G401 (cell line): ENCODE measurements around the gene SALL4. TPM values are rescaled to one million over a fixed set of nuclear protein-coding genes. Genes with fewer than 3 reads are reported as not detected.
"Not testable (repeated sequence)": the region's sequence is repeated elsewhere in the genome, so short reads cannot be mapped to it uniquely, and the experiment has no call there.

Source experiments
- DNase-seq: peaks from one replicate; pipeline ENCODE4 v3.0.0-alpha.2; 2015; ENCODE audit warnings: low spot score
- in situ Hi-C: cut with HindIII; loops from 2 replicates; pipeline ENCODE4 v1.10.0; 2016; ENCODE audit warnings: low sequenced_read_pairs, mixed read lengths
- total RNA-seq: library from RNA; depleted of rRNA; stranded (reverse); fragments of >200 nt; shearing (Covaris generic); gene quantifications from 2 replicates; pipeline ENCODE4 v1.2.3, GENCODE V29; 2014

The SALL4 gene
- total RNA-seq, 1 experiment from 2014 or later: 55.8 TPM

DNA sequence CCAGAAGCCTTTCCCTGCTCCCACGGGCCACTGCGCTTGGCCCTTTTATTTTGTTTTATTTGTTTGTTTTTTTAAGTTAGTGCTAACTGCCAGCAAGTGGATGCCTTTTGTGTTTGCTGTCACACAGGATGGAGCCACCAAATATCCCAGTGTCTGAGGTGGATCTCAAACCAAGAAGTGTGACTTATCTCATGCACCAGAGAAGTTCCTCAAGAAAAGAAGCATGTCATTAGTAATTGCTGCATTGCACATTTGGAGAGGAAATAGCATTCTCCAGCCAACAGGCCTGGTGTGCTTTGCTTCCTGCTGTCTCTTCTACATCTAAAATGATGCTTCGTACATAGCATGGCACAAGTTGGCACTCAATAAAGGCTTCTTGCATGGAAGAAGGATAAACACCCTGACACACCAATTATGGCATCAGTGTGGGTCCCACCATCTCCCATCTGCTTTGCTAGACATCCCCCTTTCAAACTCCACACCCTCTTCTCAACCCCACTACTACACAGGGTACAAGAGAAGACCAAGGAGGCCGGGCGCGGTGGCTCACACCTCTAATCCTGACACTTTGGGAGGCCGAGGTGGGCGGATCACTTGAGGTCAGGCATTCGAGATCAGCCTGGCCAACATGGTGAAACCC is 32.2 kb downstream of the SALL4 start:
- DNase-seq: peak; percentile 42
- in situ Hi-C loops: no loop called here

DNA sequence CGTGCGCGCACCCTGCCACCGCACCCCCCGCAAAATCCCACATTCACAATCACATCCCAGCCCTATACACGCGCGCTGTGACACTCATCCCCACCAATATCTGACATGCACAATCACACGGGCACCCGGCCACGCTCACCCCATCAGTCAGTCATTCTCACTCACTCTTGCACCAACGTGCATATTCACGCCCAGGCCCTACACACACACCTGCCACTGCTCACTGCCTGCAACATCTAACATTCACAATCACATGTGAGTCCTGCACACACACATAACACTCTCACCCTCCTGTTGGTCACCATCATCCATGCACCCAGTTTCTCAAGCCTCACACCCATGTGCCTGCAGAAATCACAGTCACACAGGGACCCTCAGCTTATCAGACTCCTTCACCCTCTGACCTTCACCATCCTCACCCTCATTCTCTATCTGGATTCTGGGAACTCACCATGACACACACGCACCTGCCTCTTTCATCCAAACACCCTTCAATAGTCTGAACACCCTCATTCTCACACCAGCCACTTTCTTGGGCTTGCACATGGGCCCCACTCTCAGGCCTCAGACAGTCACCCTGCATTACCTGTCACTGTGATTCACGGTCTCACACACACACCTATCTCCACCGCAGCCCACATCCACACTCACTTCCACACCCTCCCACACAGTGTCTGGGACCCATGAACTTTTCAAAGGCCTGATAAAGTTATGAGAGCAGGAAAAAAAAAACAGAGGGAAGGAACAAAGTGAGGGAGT is 33.4 kb downstream of the SALL4 start:
- in situ Hi-C loops: no loop called here
- peak; percentile 46 for DNase-seq

DNA sequence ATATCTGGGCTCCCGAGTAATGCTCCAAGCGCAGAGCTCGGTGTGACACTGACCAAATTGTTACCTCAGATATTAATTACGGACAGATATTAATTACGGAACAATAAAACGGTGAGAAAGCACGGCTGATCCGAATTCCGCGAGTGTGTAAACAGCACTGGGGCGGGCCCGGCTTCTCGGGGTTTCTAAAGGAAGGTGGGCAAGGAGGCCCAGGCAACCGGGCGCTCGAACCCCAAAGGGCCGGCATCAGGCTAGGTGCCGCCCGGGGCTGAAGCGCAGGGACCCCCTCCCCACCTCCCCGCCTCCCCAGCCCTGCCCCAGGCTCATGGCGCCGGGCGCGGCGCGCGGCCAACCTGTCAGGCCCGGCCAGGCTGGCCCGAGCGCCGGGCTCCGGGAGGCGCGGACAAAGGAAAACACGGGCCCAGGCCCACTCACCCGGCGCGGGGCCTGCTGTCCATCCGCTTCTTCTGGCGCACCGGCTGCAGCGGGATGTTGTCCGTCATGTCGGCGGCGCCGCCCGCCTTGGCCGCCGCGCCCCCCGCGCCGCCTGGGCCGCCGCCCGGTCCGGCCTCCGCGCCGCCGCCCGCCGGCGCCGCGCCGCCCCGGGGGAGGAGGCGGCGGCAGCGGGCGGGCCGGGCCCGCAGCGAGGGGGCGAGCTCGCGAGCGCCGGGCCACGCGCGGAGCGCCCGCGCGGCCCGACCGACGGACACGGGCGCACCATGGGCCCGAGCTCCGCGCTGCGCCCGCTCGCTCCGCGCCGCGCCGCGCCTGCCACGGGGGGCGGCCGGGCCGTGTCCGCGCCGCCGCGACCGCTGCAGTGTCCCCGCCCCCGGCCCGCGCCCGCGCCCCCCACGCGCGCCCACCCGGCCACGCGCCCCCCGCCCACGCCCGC is 34.2 kb downstream of the SALL4 start, which contains the start of gene ATP9A:
Gene ATP9A, minus strand, starts transcription at position 524 of the 892 bp plus-strand sequence. Its CDS starts 21 bp downstream, at position 503.
- peak; percentile 52 for DNase-seq
- in situ Hi-C loops: no loop called here

DNA sequence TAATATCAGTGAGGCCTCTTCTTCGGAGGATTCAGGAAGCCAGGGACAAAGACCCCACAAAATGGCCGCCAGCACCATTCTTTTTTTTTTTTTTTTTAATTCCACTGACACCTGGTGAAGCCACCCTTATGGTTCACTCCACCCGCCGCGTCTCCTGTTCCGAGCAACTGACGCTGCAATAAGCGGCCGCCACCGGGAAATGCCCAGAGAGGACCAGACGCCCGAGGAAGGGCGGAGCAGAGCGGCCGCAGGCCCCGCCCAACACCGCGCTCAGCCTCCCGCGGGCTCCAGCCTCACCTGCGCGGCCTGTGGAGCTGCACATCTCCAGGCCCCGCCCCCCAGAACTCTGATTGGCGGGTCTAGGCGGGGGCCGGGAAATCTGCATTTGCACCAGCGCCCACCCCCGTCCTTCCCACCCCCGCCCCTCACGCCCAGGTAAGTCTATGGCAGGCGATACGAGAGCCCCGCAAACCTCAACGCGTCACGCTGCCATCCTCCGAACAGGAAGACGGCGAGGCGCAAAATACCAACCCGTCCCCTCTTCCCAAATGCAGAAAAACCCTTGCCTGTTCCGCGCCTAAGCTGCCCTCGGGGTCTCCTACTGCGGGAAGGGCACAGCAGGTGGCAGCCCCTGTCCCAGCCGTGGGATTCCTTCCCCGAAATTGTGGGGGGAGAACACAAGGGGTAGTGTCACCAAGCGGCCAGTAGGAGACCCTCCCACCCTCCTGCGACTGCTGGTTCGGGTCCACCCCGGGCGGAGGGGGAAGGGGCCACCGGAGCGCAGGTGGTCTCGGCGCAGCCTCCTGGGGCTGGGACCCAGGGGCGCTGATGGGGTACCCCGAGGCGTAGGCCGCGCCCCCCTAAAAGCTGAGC is 35.1 kb downstream of the SALL4 start:
- DNase-seq: peak; percentile 95

DNA sequence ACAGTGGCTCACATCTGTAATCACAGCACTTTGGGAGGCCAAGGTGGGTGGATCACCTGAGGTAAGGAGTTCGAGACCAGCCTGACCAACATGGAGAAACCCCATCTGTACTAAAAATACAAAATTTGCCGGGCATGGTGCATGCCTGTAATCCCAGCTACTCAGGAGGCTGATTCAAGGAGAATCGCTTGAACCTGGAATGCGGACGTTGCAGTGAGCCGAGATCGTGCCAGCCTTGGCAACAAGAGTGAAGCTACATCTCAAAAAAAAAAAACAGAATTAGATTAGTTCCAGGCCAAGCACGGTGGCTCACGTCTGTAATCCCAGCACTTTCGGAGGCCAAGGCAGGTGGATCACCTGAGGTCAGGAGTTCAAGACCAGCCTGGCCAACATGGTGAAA is 36.9 kb downstream of the SALL4 start:
- DNase-seq, in situ Hi-C loops: not testable (repeated sequence)

More for the DNA sequence above, 35.1 kb downstream of the SALL4 start:
- in situ Hi-C loops: no loop called here

DNA sequence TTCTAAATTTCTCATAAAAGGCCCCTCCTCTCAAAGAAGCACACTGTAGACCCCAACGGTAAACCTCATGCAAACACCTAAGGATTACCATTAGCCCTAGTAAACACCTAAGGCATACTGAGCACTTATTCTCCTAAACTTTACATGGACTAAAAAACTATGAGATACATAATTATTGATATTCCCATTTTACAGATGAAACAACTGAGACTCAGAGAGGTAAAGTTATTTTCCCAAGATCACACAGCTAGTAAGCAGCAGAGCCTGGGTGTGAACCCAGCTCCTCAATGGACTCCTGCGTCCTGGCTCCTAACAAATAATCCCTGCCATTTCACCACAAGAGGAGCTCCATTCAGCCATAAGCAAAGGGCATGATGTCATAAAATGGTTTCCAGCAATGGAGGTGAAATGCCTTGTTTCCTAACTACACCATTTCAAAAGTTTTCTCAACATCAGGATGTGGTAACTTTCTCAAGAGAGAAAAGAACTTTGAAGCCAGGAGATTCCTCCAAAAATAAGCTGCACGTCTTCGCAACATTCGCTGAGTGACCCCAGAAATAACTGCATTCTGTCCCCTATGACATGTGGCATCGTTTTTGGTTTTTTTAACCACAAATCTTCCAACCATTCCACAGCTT is 38.2 kb downstream of the SALL4 start:
- in situ Hi-C loops: no loop called here
- no peak for DNase-seq

DNA sequence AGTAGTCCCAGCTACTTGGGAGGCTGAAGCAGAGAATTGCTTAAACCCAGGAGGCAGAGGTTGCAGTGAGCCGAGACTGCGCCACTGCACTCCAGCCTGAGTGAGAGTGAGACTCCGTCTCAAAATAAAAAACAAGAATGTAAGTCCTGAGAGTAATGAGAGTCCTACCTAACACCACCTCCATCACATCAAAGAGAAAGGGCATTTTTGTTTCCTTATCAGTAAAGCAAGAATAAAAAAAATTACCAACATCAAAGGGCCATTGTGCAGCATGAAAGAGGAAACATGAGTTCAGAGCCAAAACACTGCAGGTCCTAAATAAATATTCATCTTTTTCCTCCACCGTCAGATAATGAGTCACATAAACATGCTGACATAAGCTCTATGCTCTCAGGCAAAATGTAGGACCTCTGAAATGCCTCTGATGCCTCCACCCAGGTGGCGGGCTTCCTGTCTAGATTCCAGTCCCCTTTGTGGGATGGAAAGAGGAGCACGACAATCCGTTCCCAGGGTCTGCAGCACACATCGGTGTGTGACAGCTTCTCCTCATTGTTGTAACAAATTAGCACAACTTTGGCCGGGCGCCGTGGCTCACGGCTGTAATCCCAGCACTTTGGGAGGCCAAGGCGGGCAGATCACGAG is 41.3 kb downstream of the SALL4 start:
- in situ Hi-C loops: no loop called here
- DNase-seq: no peak

DNA sequence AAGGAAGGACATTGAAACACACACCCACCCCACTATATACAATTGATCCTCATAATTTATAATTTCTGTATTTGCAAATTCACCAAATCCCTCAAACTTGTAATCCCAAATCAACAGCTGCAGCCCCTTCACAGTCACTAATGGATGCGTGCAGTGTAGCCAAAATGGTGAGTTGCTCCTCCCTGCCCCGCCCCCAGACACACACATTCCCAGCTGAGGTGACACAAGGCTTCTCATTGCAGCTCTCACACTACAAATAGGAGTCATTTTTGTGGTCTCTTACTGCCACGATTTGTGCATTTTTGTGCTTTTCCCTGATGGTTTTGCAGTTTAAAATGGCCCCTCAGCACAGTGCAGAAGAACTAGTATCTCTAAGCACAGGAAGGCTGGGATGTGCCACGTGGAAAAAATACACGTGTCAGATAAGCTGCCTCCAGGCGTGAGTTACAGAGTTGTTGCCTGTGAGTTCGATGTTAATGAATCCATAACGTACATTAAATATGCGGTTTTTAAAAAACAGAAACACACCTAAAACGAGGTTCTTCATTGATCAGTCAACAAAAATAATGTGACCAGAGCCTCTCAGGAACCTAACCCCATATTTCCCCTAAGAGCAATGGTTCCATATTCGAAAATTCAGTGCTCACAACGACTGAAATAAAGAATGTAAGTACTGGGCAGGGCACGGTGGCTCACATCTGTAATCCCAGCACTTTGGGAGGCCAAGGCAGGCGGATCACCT is 42.4 kb downstream of the SALL4 start:
- in situ Hi-C loops: no loop called here
- DNase-seq: no peak

DNA sequence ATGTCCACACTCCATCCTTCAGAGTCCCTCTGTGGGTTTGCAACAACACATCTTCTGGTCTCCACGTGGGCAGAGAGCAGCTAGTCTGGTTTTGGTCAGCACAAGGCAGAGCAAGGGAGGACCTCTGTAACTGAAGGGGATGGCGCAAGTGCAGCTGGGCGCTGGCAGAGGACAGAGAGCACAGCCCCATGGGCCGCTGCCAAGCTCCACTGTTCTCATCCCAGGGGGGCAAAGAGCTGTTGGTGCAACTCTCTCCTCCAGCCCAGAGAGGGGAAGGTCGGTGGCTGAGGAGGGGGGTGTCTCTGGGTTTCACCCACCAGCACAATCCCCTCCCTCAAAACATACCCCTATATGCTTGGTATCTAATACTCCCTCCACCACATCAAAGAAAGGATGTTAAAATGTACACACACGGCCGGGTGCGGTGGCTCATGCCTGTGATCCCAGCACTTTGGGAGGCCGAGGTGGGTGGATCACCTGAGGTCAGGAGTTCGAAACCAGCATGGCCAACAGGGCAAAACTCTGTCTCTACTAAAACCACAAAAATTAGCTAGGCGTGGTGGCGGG is 43.3 kb downstream of the SALL4 start:
- in situ Hi-C loops: no loop called here
- no peak for DNase-seq

DNA sequence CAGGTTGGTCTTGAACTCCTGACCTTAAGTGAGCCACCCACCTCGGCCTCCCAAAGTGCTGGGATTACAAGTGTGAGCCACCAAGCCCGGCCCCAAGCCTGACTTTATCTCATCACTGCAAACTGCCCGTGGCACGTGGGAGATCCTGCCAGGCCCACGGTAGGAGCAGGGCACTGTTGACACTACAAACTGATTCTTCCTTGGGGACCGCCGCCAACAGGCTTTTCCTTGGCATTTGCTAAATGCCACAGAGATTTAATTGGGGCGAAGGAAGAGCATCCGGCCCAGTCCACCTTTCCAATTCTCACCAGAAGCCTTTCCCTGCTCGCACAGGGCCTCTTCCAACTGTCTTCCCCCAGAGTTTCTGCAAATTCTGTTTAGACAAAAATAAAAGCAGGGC is 45.1 kb downstream of the SALL4 start:
- in situ Hi-C loops: no loop called here

DNA sequence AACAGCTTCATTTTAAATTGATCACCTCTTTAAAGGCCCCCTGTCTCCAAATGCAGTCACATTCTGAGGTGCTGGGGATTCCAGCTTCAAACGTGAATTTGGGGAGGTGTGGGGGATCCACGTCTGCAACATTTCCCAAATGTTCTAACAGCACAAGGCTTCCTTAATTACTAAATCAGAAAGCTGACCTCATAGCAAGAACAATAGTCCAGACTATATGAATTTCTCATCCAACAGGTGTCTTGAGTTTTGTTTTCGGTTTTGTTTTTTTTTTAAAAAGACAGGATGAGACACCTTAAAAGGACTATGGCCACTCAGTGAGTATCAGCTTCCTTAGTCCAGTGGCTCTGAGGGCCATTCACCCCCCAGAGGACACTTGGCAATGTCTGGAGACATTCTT is 45.7 kb downstream of the SALL4 start:
- no peak for DNase-seq
- in situ Hi-C loops: no loop called here

More for the DNA sequence above, 45.1 kb downstream of the SALL4 start:
- peak; percentile 94 for DNase-seq

DNA sequence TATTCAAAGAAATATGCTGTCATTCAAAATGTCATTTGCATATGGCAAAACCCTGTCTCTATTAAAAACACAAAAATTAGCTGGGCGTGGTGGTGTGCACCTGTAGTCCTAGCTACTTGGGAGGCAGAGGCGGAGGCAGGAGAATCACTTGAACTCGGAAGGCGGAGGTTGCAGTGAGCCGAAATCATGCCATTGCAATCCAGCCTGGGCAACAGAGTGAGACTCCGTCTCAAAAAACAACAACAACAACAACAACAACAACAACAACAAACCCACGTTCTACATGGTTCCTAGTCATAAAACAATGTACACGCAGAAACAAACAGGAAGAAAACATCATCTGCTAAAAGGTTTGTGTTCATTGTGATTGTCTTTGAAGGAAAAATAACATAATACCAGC is 49.1 kb downstream of the SALL4 start:
- in situ Hi-C loops, DNase-seq: not testable (repeated sequence)

DNA sequence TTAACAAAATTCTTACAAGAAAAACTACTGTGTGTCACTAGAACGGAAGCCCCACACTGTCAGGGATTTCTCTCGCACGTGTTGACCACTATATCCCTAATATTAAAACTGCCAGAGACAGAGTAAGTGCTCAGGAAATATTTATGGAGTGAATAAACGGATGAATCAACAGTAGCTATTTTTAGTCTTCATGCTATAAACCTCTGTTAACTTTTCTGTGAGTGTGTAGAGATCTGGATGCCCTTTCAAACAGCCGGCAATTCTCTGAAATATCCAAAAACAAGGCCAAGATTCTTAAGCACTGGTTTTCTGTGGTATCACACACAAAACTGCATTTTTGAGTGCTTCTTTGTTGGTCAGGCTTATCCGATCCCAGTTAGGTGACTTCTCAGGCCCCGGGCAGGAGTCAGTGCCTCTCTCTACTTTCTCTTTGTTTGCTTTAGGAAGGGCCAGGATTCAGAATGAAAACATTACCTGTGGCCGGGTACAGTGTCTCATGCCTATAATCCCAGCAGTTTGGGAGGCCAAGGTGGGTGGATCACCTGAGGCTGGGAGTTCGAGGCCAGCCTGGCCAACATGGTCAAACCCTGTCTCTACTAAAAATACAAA is 49.9 kb downstream of the SALL4 start:
- in situ Hi-C loops: no loop called here
- DNase-seq: no peak

DNA sequence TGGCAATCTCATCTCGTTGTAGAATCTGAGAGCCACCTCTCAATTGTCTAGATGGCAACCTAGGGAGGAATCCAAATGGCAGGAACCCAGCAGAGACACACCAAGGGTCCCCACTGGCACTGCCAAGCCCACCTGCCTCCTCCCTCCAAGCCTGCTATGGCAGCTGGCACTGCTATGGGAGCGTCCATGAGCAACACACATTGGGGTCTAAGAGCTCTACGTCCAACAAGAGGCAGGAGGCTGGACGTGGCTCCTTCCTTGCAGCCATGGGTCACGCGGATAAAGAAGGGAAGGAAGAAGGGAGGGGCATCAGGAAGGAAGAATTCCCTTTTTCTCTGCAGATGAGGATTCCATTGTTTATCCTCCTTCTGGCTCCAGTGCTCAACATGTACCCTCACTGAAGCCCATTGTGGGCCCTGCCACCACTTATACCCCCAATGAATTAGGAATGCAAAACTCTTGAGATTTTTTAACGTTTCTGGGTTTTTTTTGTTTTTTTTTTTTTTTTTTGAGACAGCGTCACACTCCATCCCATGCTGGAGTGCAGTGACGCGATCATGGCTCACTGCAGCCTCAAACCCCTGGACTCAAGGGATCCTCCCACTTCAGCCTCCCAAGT is 51.4 kb downstream of the SALL4 start:
- in situ Hi-C loops: no loop called here

DNA sequence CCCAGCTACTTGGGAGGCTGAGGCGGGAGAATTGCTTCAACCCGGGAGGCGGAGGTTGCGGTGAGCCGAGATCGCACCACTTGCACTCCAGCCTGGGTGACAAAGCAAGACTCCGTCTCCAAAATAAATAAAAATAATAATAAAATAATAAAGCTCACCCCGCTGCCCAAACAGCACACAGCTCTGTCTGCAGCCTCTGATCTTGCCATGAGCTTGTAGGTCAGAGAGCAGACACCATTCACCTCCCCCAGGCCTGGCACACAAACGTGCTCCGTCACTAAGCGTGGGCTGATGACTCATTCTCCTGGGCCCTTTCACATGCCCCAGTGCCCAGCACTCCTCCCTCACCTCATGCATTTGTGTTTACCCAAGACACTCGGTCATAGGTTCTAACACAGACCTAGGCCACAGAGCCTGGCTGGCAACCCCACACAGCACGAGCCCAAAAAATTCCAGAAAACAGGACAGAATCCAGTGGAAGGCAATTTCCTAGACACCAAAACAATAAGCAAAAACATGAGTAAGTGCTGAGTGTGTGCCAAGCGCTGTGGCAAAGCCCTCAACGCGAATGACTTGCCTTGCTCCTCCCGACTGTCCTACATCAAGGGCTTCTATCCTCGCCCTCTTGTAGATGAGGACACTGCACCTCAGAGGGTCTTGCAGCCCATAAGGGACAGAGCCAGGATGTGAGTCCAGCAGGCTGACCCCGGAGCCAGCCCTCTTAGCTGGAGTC is 52.1 kb downstream of the SALL4 start:
- no peak for DNase-seq
- in situ Hi-C loops: no loop called here

More for the DNA sequence above, 51.4 kb downstream of the SALL4 start:
- no peak for DNase-seq

DNA sequence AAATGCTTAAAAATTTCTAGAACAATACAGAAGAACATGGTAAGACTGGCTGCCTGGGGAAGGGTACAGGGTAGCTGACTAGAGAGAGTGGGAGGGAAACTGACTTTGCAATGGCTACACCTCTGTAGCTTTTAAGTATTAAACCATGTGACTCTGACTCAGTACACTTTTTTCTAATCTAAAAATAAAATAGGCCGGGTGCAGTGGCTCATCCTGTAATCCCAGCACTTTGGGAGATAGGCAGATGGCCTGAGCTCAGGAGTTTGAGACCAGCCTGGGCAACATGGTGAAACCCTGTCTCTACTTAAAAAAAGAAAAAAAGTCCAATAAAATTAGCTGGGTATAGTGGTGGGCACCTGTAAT is 52.7 kb downstream of the SALL4 start:
- in situ Hi-C loops: no loop called here

More for the DNA sequence above, 52.7 kb downstream of the SALL4 start:
- no peak for DNase-seq
